SK-N-SH (cell line): ENCODE data around the gene CHD8. TPM values are rescaled to one million over a fixed set of nuclear protein-coding genes. Genes with fewer than 3 reads are reported as not detected.

ENCODE experiments used
- CTCF ChIA-PET: fragments of 300-600, 350-600 bp; formaldehyde crosslinking; extraction: SDS; loops from one replicate; lab custom pipeline; 2021; lab: Yijun Ruan, JAX
- POLR2A ChIA-PET: fragments of 350-600 bp; sonication (Branson Sonifier 250); formaldehyde crosslinking; extraction: SDS; loops from one replicate; lab custom pipeline; 2020; ENCODE audit warnings: antibody characterized with exemption, inconsistent platforms; lab: Yijun Ruan, JAX
- DNase-seq: peaks from one replicate; pipeline ENCODE4 v3.0.0; 2012
- H2AFZ ChIP-seq: fragments of 200-600 bp; sonication (generic); 2 replicates; pipeline ENCODE4 v1.8.1; 2016; ENCODE audit warnings: antibody characterized with exemption, mild to moderate bottlenecking, low read depth
- H3F3A ChIP-seq: fragments of 200-600 bp; sonication (generic); replicated peaks from 2 replicates; pipeline ENCODE3; 2016; ENCODE audit warnings: antibody characterized with exemption, mild to moderate bottlenecking; ENCODE audit not compliant: insufficient read depth
- H3K27ac ChIP-seq, 2 experiments: fragments of 200-500 bp in 1 of 2; fragments of 200-600 bp in 1 of 2; sonication (Bioruptor generic) in 1 of 2; sonication (generic), shearing (Covaris generic) in 1 of 2; 2 replicates each; pipeline versions ENCODE4 v1.5.1 to v1.6.1; 2014 to 2016; ENCODE audit warnings: low read depth in 2 of 2, inconsistent platforms in 1 of 2, low read length in 1 of 2, mild to moderate bottlenecking in 1 of 2, mixed read lengths in 1 of 2
- H3K27me3 ChIP-seq: fragments of 200-600 bp; sonication (generic), shearing (Covaris generic); 2 replicates; pipeline ENCODE4 v1.6.1; 2016; ENCODE audit warnings: mixed run types; ENCODE audit not compliant: insufficient read depth
- H3K36me3 ChIP-seq, 2 experiments: fragments of 200-500 bp in 1 of 2; fragments of 200-600 bp in 1 of 2; sonication (Bioruptor generic) in 1 of 2; sonication (generic) in 1 of 2; replicated peaks in 1 of 2; 2 replicates each; pipeline versions ENCODE3 to v1.5.1; 2014 to 2016; ENCODE audit warnings: low read length in 1 of 2, mild to moderate bottlenecking in 1 of 2; ENCODE audit not compliant: insufficient read depth in 2 of 2, control insufficient read depth in 1 of 2
- H3K4me1 ChIP-seq, 2 experiments: fragments of 200-500 bp in 1 of 2; fragments of 200-600 bp in 1 of 2; sonication (Bioruptor generic) in 1 of 2; sonication (generic), shearing (Covaris generic) in 1 of 2; 2 replicates each; pipeline versions ENCODE4 v1.5.1 to v1.6.1; 2014 to 2016; ENCODE audit warnings: low read depth in 1 of 2, low read length in 1 of 2, mixed run types in 1 of 2; ENCODE audit not compliant: insufficient read depth in 2 of 2, control insufficient read depth in 1 of 2
- H3K4me2 ChIP-seq: fragments of 200-600 bp; sonication (generic), shearing (Covaris generic); 2 replicates; pipeline ENCODE4 v1.6.1; 2017; ENCODE audit warnings: mixed run types
- H3K4me3 ChIP-seq, 2 experiments: fragments of 200-500 bp in 1 of 2; fragments of 200-600 bp in 1 of 2; sonication (Bioruptor generic) in 1 of 2; sonication (generic), shearing (Covaris generic) in 1 of 2; 2 replicates each; pipeline versions ENCODE4 v1.5.1 to v1.8.1; 2014 to 2016; ENCODE audit warnings: low read depth in 2 of 2, inconsistent platforms in 1 of 2, low read length in 1 of 2, mild to moderate bottlenecking in 1 of 2, mixed read lengths in 1 of 2, moderate library complexity in 1 of 2
- H3K79me2 ChIP-seq: fragments of 200-600 bp; sonication (generic); 2 replicates; pipeline ENCODE4 v1.8.1; 2017; ENCODE audit warnings: mild to moderate bottlenecking; ENCODE audit not compliant: insufficient read depth
- H3K9ac ChIP-seq: fragments of 200-600 bp; sonication (generic); 2 replicates; pipeline ENCODE4 v1.6.1; 2017; ENCODE audit warnings: mixed run types
- H3K9me2 ChIP-seq: fragments of 200-600 bp; sonication (generic); 2 replicates; pipeline ENCODE4 v1.6.1; 2017; ENCODE audit warnings: mixed run types
- H3K9me3 ChIP-seq: fragments of 200-600 bp; sonication (generic); 2 replicates; pipeline ENCODE4 v1.6.1; 2017; ENCODE audit warnings: mixed run types, mild to moderate bottlenecking, moderate library complexity
- H4K20me1 ChIP-seq: fragments of 200-600 bp; sonication (generic); 2 replicates; pipeline ENCODE4 v1.6.1; 2017; ENCODE audit warnings: mild to moderate bottlenecking, mixed run types; ENCODE audit not compliant: insufficient read depth
- ELF1 ChIP-seq: IDR thresholded peaks from 2 replicates; pipeline ENCODE4 v1.4.0; 2012
- EP300 ChIP-seq, 2 experiments: IDR thresholded peaks; 2 replicates each; pipeline versions ENCODE4 v1.4.0 to v1.6.1; 2012; ENCODE audit warnings: borderline replicate concordance in 1 of 2, low read depth in 1 of 2, low read length in 1 of 2
- FOSL2 ChIP-seq: IDR thresholded peaks from 2 replicates; pipeline ENCODE4 v1.4.0; 2012; ENCODE audit warnings: low read depth, mild to moderate bottlenecking, moderate library complexity, borderline replicate concordance
- FOXJ3 ChIP-seq: sonication (generic); formaldehyde crosslinking; IDR thresholded peaks from 2 replicates; pipeline ENCODE4 v1.5.1; 2020; ENCODE audit warnings: mild to moderate bottlenecking, missing genetic modification reagents
- GABPA ChIP-seq: IDR thresholded peaks from 2 replicates; pipeline ENCODE4 v1.4.0; 2012; ENCODE audit warnings: low read depth, mild to moderate bottlenecking
- GATA2 ChIP-seq: sonication (generic); formaldehyde crosslinking; IDR thresholded peaks from 2 replicates; pipeline ENCODE4 v1.5.0; 2020; ENCODE audit warnings: mild to moderate bottlenecking, missing genetic modification reagents
- IRF3 ChIP-seq: fragments of 150-350 bp; IDR thresholded peaks from 2 replicates; pipeline ENCODE4 v1.6.1; 2016; ENCODE audit warnings: mild to moderate bottlenecking, low read depth, low read length
- MAX ChIP-seq: IDR thresholded peaks from 2 replicates; pipeline ENCODE4 v1.4.0; 2012; ENCODE audit warnings: low read depth
- NFIC ChIP-seq: IDR thresholded peaks from 2 replicates; pipeline ENCODE4 v1.4.0; 2012; ENCODE audit warnings: borderline replicate concordance
- NRF1 ChIP-seq: IDR thresholded peaks from 2 replicates; pipeline ENCODE4 v1.6.1; 2012; ENCODE audit warnings: low read depth, mild to moderate bottlenecking, low read length
- POLR2AphosphoS5 ChIP-seq: IDR thresholded peaks from 2 replicates; pipeline ENCODE4 v1.6.1; 2012; ENCODE audit warnings: low read depth, low read length
- RAD21 ChIP-seq: IDR thresholded peaks from 2 replicates; pipeline ENCODE4 v1.6.1; 2012; ENCODE audit warnings: mild to moderate bottlenecking, low read length
- RCOR1 ChIP-seq: fragments of 150-350 bp; IDR thresholded peaks from 2 replicates; pipeline ENCODE4 v1.6.1; 2017; ENCODE audit warnings: antibody characterized with exemption, low read length
- SMC3 ChIP-seq: IDR thresholded peaks from 2 replicates; pipeline ENCODE4 v1.6.1; 2012; ENCODE audit warnings: low read depth, low read length, improper control_type of control experiment
- TEAD4 ChIP-seq: IDR thresholded peaks from 2 replicates; pipeline ENCODE4 v1.4.0; 2012; ENCODE audit warnings: mild to moderate bottlenecking, borderline replicate concordance; ENCODE audit not compliant: insufficient read depth
- USF2 ChIP-seq: fragments of 150-350 bp; IDR thresholded peaks from 2 replicates; pipeline ENCODE4 v1.6.1; 2017; ENCODE audit warnings: antibody characterized with exemption, low read length, low read depth, borderline replicate concordance
- WGBS: methylation state at CpG from one replicate; pipeline ENCODE4 v1.1.6; 2017; ENCODE audit warnings: low lambda C conversion rate; 5-methylcytosine and 5-hydroxymethylcytosine counted together
- polyA plus RNA-seq, 3 experiments: library from polyadenylated mRNA; depleted of rRNA; stranded (reverse); fragments of >200 nt; gene quantifications; 2 replicates each; pipeline ENCODE4 v1.2.3, GENCODE V29; 2012

The CHD8 gene
- polyA plus RNA-seq, 1 of the 3 experiments (the other 2 are of a cell fraction): 25.3 TPM

GRCh38 chr14:21385188-21385904 is 70.6 kb downstream of the CHD8 start:
- 92% methylated on average over 5 of the region's 7 CpGs for WGBS
- CTCF ChIA-PET: interaction anchor here (0.6 to 1.1 kb wide), 2 partner anchors 22 to 96 kb away, joined by 3 read pairs; no protein-coding TSS in a partner anchor

GRCh38 chr14:21384494-21384851 is 71.5 kb downstream of the CHD8 start:
- Histone ChIP-seq H3K4me3 (peak overlapping the region; percentile 77 to 83), H3K4me1 (peaks cover 18 to 19% of the 10 kb centered on the region in 2 experiments; a peak in 3 of 4 replicates), H3K4me2 (peak overlapping the region; percentile 88), H3K9me2 (no peaks in the 10 kb centered on the region), H4K20me1 (peaks cover 17% of the 10 kb centered on the region), H3K27ac (peak overlapping the region; percentile 94 to 98), H2AFZ (peak overlapping the region; percentile 65; the same call in 1 of the 2 replicates), H3K36me3 (peaks cover 28 to 46% of the 10 kb centered on the region in 2 experiments), H3K9me3 (no peaks in the 10 kb centered on the region), H3K9ac (peak overlapping the region; percentile 95; the same call in 1 of the 2 replicates), H3K27me3 (no peaks in the 10 kb centered on the region), H3F3A (peaks cover 40% of the 10 kb centered on the region), H3K79me2 (peaks cover 43% of the 10 kb centered on the region)
- POLR2A ChIA-PET: interaction anchor here (0.9 to 1.2 kb wide), 3 partner anchors 9 to 127 kb away, joined by 3 to 6 read pairs (median 4); partner anchors contain the start of genes CHD8 and METTL3
- WGBS: 2% methylated on average over 12 of the region's 12 CpGs
- CTCF ChIA-PET: interaction anchor here (1.1 to 1.2 kb wide), 2 partner anchors 19 to 23 kb away, joined by 3 read pairs; no protein-coding TSS in a partner anchor
- TF ChIP-seq POLR2AphosphoS5 (0 out of 2 replicates have a peak, but pooled peaks have one; percentile 16), TEAD4 (no peak)
- no peak for DNase-seq

More at GRCh38 chr14:21385188-21385904, 70.6 kb downstream of the CHD8 start:
- Histone ChIP-seq H2AFZ (no peak overlapping the region), H3K9me2 (no peaks in the 10 kb centered on the region), H4K20me1 (peaks cover 16% of the 10 kb centered on the region), H3K4me2 (no peak overlapping the region), H3K9me3 (no peaks in the 10 kb centered on the region), H3K36me3 (peaks cover 36 to 50% of the 10 kb centered on the region in 2 experiments), H3K27me3 (no peaks in the 10 kb centered on the region), H3K79me2 (peaks cover 34% of the 10 kb centered on the region), H3F3A (peaks cover 40% of the 10 kb centered on the region), H3K4me1 (peaks cover 18 to 19% of the 10 kb centered on the region in 2 experiments; a peak in 3 of 4 replicates), H3K9ac (no peak overlapping the region), H3K27ac (peak overlapping the region; percentile 94 to 98), H3K4me3 (no peak overlapping the region)
- TF ChIP-seq SMC3 (no peak), ELF1 (no peak), RAD21 (no peak), EP300 (IDR thresholded peaks at IDR 0.05; ENCODE audit: borderline replicate concordance in 1 of 2, low read depth in 1 of 2, low read length in 1 of 2) (no peak), IRF3 (no peak), NRF1 (no peak), FOSL2 (no peak), MAX (no peak), FOXJ3 (CRISPR knock-in tag) (no peak), RCOR1 (no peak), GABPA (no peak), USF2 (no peak), NFIC (no peak), GATA2 (CRISPR knock-in tag) (no peak)
- no peak for DNase-seq
- POLR2A ChIA-PET: interaction anchor here (1.2 kb wide), 1 partner anchor 126 kb away, joined by 6 read pairs; the partner anchor contains the start of gene METTL3
